ENCODE data around the gene OPCML.

The OPCML gene

GRCh38 chr11:132821499-132821898 is 710.8 kb downstream of the OPCML start:
- no peak for DNase-seq

GRCh38 chr11:132821014-132821413 is 711.3 kb downstream of the OPCML start:
- DNase-seq, result no peak

DNA sequence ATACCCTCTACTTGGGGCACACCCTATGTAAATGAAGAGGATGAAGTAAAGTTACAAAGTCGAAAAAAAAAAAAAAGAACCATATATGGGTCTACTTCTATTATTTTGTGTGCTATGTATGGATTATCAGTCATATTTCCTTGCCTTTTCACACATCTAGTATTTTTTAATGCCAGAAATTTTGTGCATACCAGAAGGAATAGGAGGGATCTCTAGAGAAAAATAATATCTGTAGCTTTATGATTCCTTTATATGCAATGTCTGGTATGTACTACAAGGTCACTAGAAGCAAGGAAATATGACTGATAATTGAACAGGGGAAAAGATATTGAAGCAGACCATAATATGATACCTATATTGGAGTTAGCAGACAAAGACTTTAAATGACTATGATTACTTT is 713.4 kb downstream of the OPCML start:
- DNase-seq, result no peak

DNA sequence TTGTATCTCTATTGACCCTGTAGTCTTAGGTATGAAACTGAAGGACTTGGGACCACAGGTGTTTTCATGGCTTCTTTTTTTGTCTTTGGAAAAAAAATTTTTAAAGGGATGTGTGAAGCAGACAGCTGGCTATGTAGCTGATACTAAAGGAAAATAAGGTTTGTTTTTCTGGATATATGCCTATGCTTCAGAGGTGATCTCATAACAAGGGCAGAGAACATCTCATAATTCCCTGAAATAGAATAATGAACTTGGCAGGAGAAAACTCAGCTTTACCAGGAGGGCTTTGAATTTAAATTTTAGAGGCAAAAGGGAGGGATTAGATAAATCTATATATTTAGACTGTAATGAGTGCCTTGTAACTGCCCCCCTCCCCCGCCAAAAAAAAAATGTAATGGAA is 714.9 kb downstream of the OPCML start:
- DNase-seq, result no peak

DNA sequence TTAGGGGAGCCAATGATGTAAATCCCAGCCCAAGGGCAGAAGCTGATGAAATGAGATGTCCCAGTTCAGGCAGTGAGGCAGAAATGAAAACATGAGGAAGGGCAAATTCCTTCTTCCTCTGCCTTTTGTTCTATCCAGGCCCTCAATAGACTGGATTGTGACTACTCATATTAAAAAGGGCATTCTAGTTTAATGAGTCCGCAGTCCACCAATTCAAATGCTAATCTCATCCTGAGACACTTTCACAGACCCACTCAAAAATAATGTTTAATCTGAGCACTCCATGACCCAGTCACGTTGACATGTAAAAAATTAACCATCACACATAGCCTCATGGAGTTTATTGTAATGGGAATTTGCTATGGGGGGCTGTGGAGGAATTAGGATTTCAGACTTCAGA is 717.9 kb downstream of the OPCML start:
- no peak for DNase-seq

GRCh38 chr11:132811649-132812048 is 720.7 kb downstream of the OPCML start:
- DNase-seq, result no peak

GRCh38 chr11:132809070-132809469 is 723.2 kb downstream of the OPCML start:
- no peak for DNase-seq

- DNase-seq, result no peak
Observed at GRCh38 chr11:132804258-132804657, 728.0 kb downstream of the OPCML start.

GRCh38 chr11:132803436-132803835 is 728.9 kb downstream of the OPCML start:
- DNase-seq, result no peak

DNA sequence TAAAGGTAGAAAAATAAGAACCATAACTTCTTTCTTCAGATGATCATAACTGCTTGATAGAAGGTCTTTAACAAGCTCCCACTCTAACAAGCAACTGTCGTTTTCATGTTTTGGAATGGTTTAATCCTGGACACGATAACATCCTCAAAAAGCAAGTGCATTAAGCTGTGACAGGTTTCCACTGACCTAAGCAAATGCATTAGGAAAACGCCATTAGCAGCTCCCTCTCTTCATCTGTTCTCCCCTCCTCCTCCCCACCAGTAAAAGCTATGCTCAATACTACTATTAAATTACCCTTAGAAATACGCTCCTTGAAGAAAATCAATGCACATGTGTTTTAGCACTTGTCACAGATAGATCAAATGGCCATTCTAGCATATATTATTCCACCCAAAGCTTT is 729.4 kb downstream of the OPCML start:
- no peak for DNase-seq

DNA sequence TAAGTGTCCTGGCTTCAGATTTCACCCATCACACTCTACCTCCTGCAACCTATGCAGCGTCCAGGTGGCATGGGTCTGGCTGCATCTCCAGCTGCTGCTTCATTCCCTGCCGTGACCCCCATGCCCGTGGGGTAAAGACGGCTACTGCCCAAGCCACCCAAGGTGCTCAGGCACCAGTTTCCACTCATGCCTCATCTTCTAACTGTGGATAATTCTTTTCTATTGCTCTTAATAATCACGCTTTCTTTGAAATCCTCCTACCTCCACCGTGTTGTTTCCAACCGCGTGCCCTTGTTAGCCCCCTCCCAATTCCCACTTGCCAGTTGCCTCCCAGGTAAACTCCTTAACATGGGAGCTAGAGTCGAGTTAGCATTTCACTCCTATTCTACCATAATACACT is 738.5 kb downstream of the OPCML start:
- DNase-seq, result no peak

- DNase-seq, result no peak
Observed at GRCh38 chr11:132792341-132793140, 739.8 kb downstream of the OPCML start.

- DNase-seq, result no peak
Observed at GRCh38 chr11:132790971-132791370, 741.3 kb downstream of the OPCML start.

- DNase-seq, result no peak
Observed at GRCh38 chr11:132790466-132790865, 741.8 kb downstream of the OPCML start.

GRCh38 chr11:132788816-132789325 is 743.4 kb downstream of the OPCML start:
- no peak for DNase-seq

GRCh38 chr11:132785878-132786277 is 746.4 kb downstream of the OPCML start:
- no peak for DNase-seq

DNA sequence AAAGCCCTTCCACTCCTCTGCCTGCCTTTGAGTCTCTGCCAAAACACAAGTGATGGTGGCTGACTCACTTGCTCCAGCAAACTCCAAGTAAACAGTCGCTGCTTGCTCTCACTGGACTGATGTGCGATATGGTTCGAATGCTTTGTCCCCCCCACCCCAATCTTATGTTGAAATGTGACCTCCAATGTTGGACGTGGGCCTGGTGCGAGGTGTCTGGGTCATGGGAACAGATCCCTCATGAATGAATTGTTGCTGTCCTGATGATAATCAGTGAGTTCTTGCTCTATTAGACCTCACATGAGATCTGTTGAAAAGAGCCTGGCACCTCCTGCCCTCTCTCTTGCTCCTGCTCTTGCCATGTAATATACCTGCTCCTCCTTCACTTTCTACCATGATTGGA is 747.9 kb downstream of the OPCML start:
- no peak for DNase-seq

GRCh38 chr11:132782102-132782501 is 750.2 kb downstream of the OPCML start:
- DNase-seq, result no peak

GRCh38 chr11:132780046-132780445 is 752.3 kb downstream of the OPCML start:
- DNase-seq, result no peak

DNA sequence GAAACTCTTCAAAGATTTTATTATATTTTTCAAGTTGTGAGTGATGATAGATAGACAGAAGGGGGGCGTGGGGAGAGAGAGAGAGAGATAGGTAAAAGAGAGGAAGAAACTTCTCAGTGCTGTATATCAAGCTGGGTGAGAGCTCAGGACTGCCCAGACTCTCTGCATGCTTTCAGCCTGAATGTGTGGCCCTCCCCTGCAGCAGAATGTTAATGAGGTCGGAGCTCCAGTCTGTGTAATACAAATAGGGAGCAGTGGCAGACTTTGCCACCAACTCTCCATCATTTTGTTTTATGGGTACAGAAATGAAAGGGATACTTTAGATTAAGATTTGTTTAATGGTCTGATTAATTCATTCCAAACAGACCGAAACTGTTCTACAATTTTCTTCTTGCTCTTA is 752.8 kb downstream of the OPCML start:
- DNase-seq, result no peak

DNA sequence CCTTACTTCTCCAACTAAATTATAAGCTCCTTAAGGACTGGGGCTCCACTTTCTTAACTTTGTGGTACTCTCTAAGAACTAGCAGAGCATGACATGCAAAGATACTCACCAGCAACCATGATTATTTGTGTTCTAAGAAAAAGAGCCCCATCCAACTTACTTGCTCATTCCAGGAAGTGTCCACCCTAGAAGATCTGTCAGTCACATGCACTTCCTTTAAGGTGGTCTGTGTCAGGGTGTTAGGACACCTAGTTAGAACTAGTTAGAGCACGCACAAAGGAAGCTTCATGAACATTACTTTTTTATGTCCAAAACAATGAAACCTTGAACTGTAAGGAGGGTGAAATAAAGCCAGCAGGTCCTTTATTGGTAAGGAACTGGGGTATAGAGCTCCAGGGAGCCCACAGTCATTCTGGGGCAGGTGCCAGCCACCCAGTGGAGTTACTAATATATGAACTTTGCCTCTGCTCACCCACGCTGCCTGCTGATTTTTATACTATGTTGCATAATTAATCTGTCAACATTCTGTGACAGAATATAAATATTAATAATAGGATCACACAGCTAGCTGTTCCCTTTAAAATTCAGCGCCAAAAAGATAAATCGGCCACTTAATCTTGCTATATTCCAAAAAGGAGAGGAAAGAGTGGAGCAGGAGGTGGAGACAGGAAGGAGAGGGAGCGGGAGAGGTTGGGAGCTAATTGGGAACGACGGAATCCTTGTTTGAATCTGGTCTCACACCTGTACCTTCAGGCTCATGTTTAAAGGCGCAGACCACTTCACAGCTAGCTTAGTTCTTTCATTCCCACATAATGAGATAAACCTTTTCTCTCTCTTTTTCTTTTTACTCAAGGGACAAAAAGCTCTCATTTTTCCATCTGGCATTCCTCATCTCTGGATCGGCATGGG is 755.0 kb downstream of the OPCML start:
- DNase-seq, result no peak

GRCh38 chr11:132773751-132774150 is 758.5 kb downstream of the OPCML start:
- no peak for DNase-seq

- DNase-seq, result no peak
Observed at GRCh38 chr11:132772703-132773545, 759.4 kb downstream of the OPCML start.
